Upper lobe of right lung (tissue), 1 donor: ENCODE measurements around the gene GALNT17. TPM values are rescaled to one million over a fixed set of nuclear protein-coding genes. Genes with fewer than 3 reads are reported as not detected.

Source experiments
- ATAC-seq: fragments of 200-7000 bp; cut with Tn5 transposase; one replicate; pipeline ENCODE4 v1.9.1; 2020; ENCODE audit warnings: mild to moderate bottlenecking, moderate library complexity
- DNase-seq: peaks from one replicate; pipeline ENCODE4 v3.0.0-alpha.2; 2020
- H3K27ac ChIP-seq: fragments of 200-600 bp; one replicate; pipeline ENCODE4 v1.8.0; 2022
- H3K27me3 ChIP-seq: fragments of 200-600 bp; one replicate; pipeline ENCODE4 v1.8.0; 2022; ENCODE audit warnings: mild to moderate bottlenecking
- H3K36me3 ChIP-seq: fragments of 200-600 bp; one replicate; pipeline ENCODE4 v1.8.0; 2022
- H3K4me1 ChIP-seq: fragments of 200-600 bp; one replicate; pipeline ENCODE4 v1.8.0; 2022
- H3K4me3 ChIP-seq: fragments of 200-600 bp; one replicate; pipeline ENCODE4 v1.8.0; 2022; ENCODE audit warnings: mild to moderate bottlenecking
- H3K9me3 ChIP-seq: fragments of 200-600 bp; one replicate; pipeline ENCODE4 v1.8.0; 2022
- CTCF ChIP-seq: fragments of 200-600 bp; IDR thresholded peaks from one replicate; pipeline ENCODE4 v1.8.0; 2022; ENCODE audit warnings: antibody characterized with exemption
- intact Hi-C: fragments of 100-400 bp; cut with DNase I; formaldehyde crosslinking; loops from one replicate; pipeline ENCODE4 v1.11.0; 2022
- total RNA-seq: library from RNA; stranded (reverse); fragmentation: NEBNext Ultra II Directional; extraction: Animal tissue kit (Norgen Biotek cat#: 25700); gene quantifications from one replicate; pipeline ENCODE4 v1.2.1, GENCODE V29; 2021
- donor health status: DM: no; HTN: yes; CAD: no; lungs with severe emphysema.

The GALNT17 gene
- total RNA-seq, 1 donor from 2014 or later: 7.1 TPM

- DNase-seq (no peak), ATAC-seq (no peak)
- no peaks in the 10 kb centered on the region for H3K27me3 ChIP-seq
- no peaks in the 10 kb centered on the region for H3K4me1 ChIP-seq
- TF ChIP-seq CTCF: no peak
- H3K27ac ChIP-seq: no peak overlapping the region
- intact Hi-C loops: no loop called here
- no peaks in the 10 kb centered on the region for H3K9me3 ChIP-seq
- no peak overlapping the region for H3K4me3 ChIP-seq
- no peaks in the 10 kb centered on the region for H3K36me3 ChIP-seq
These were observed 547.5 kb downstream of the GALNT17 start for GRCh38 chr7:71679480-71679879.

GRCh38 chr7:71682181-71682580 lies 550.2 kb downstream of the GALNT17 start:
- Histone ChIP-seq H3K36me3 (no peaks in the 10 kb centered on the region), H3K9me3 (no peaks in the 10 kb centered on the region), H3K27ac (peak overlapping the region; percentile 58), H3K27me3 (no peaks in the 10 kb centered on the region), H3K4me1 (no peaks in the 10 kb centered on the region), H3K4me3 (no peak overlapping the region)
- intact Hi-C loops: no loop called here
- DNase-seq (no peak), ATAC-seq (no peak)
- TF ChIP-seq CTCF: no peak

- Histone ChIP-seq H3K36me3 (no peaks in the 10 kb centered on the region), H3K27me3 (no peaks in the 10 kb centered on the region), H3K4me1 (no peaks in the 10 kb centered on the region), H3K9me3 (no peaks in the 10 kb centered on the region), H3K27ac (peak overlapping the region; percentile 58), H3K4me3 (no peak overlapping the region)
- intact Hi-C loops: no loop called here
- ATAC-seq: peak; percentile 36
- no peak for DNase-seq
- no peak for TF ChIP-seq CTCF
These were observed 551.2 kb downstream of the GALNT17 start for GRCh38 chr7:71682841-71683781.

- ATAC-seq (no peak), DNase-seq (no peak)
- no peak for TF ChIP-seq CTCF
These were observed 555.3 kb downstream of the GALNT17 start for GRCh38 chr7:71687286-71687685.

GRCh38 chr7:71687831-71688599 lies 556.1 kb downstream of the GALNT17 start:
- no peak overlapping the region for H3K4me3 ChIP-seq
- TF ChIP-seq CTCF: no peak
- no peaks in the 10 kb centered on the region for H3K36me3 ChIP-seq
- DNase-seq: no peak
- H3K4me1 ChIP-seq: no peaks in the 10 kb centered on the region
- intact Hi-C loops: no loop called here
- no peaks in the 10 kb centered on the region for H3K9me3 ChIP-seq
- H3K27ac ChIP-seq: no peak overlapping the region
- ATAC-seq: no peak
- no peaks in the 10 kb centered on the region for H3K27me3 ChIP-seq

More at GRCh38 chr7:71687286-71687685, 555.3 kb downstream of the GALNT17 start:
- Histone ChIP-seq H3K27ac (no peak overlapping the region), H3K4me3 (no peak overlapping the region), H3K36me3 (no peaks in the 10 kb centered on the region), H3K4me1 (no peaks in the 10 kb centered on the region), H3K9me3 (no peaks in the 10 kb centered on the region), H3K27me3 (no peaks in the 10 kb centered on the region)
- intact Hi-C loops: no loop called here
